Transverse colon (tissue), 4 donors: Measurements from ENCODE around the gene ZNF496. TPM values are rescaled to one million over a fixed set of nuclear protein-coding genes. Genes with fewer than 3 reads are reported as not detected.
A peak's percentile ranks its signal among the peaks of the same experiment; 100 is the strongest.

Experiments used
- DNase-seq: peaks from one replicate; pipeline ENCODE4 v3.0.0-alpha.2; 2019
- H3K27ac ChIP-seq, 4 donors: fragments of 200-600 bp; sonication (generic); 2 replicates each; pipeline ENCODE4 v1.5.1; 2016 to 2018; ENCODE audit warnings: inconsistent platforms in 4 of 4
- H3K27me3 ChIP-seq: fragments of 200-600 bp; sonication (generic); 2 replicates; pipeline ENCODE4 v1.5.1; 2017; ENCODE audit warnings: inconsistent platforms
- H3K36me3 ChIP-seq, 4 donors: fragments of 200-600 bp; sonication (generic); 2 replicates each; pipeline ENCODE4 v1.5.1; 2017 to 2019; ENCODE audit warnings: inconsistent platforms in 4 of 4
- H3K4me1 ChIP-seq, 4 donors: fragments of 200-600 bp; sonication (generic); 2 replicates each; pipeline ENCODE4 v1.5.1; 2017 to 2020; ENCODE audit warnings: inconsistent platforms in 4 of 4
- H3K4me3 ChIP-seq, 4 donors: fragments of 200-600 bp; sonication (generic); 1 replicate in 1 of 4; 2 replicates in 3 of 4; pipeline versions ENCODE4 v1.5.1 to v1.6.1; 2017 to 2019; ENCODE audit warnings: inconsistent platforms in 4 of 4
- H3K9me3 ChIP-seq, 2 donors: fragments of 200-600 bp; sonication (generic); 2 replicates each; pipeline ENCODE4 v1.5.1; 2017 to 2019; ENCODE audit warnings: inconsistent platforms in 2 of 2
- CTCF ChIP-seq, 5 experiments: fragments of 200-600 bp in 3 of 5; fragments of 450-650 bp in 2 of 5; sonication (generic) in 3 of 5; IDR thresholded peaks; 1 replicate in 2 of 5; 2 replicates in 3 of 5; pipeline ENCODE4 v1.5.1; 2016 to 2017; ENCODE audit warnings: antibody characterized with exemption in 5 of 5, inconsistent platforms in 3 of 5, mild to moderate bottlenecking in 2 of 5, moderate library complexity in 1 of 5
- EP300 ChIP-seq: sonication (generic); formaldehyde crosslinking; IDR thresholded peaks from one replicate; pipeline ENCODE4 v1.6.1; 2017; ENCODE audit warnings: antibody characterized with exemption, low read depth
- POLR2A ChIP-seq: fragments of 450-650 bp; IDR thresholded peaks from one replicate; pipeline ENCODE4 v1.6.1; 2016; ENCODE audit warnings: antibody characterized with exemption, mild to moderate bottlenecking, moderate library complexity
- POLR2AphosphoS5 ChIP-seq, 3 donors: sonication (generic); formaldehyde crosslinking; IDR thresholded peaks; one replicate each; pipeline ENCODE4 v1.6.1; 2016; ENCODE audit warnings: antibody characterized with exemption in 3 of 3
- WGBS, 2 donors: methylation state at CpG; one replicate each; pipeline ENCODE4 v1.1.5; 2018; ENCODE audit warnings: low coverage in 1 of 2; 5-methylcytosine and 5-hydroxymethylcytosine counted together
- in situ Hi-C, 4 donors: fragments of 200-750 bp; cut with MboI; loops; one replicate each; pipeline versions ENCODE4 v1.15.0 to v1.15.1; 2017; ENCODE audit warnings: low sequenced_read_pairs in 3 of 4, low pct_ligation_motif_present in 1 of 4, low pct_unique_long_range_greater_than_20kb in 1 of 4
- intact Hi-C: fragments of 100-400 bp; cut with DNase I; formaldehyde crosslinking; loops from one replicate; pipeline ENCODE4 v1.15.1; 2023; ENCODE audit warnings: low total_unique reads
- total RNA-seq, 4 donors: library from RNA; depleted of rRNA; stranded (reverse); fragments of >200 nt; gene quantifications; one replicate each; pipeline ENCODE4 v1.1.0, GENCODE V29; 2016

ZNF496 gene
- total RNA-seq, 4 donors from 2014 or later: 12.4 to 35.8 (median 28.7) TPM

- peak overlapping the region; percentile 93 to 98 (median 96) for H3K27ac ChIP-seq
- WGBS, 2 donors: 2% methylated on average over 33 of the region's 36 CpGs; no CpG with 5 or more reads in 1 of the 2 donors
- H3K9me3 ChIP-seq: no peaks in the 10 kb centered on the region
- intact Hi-C loops (no loop called here), in situ Hi-C loops (no loop called here)
- H3K4me3 ChIP-seq: peak overlapping the region; percentile 88 to 99 (median 96)
- peaks cover 8 to 25% (median 19%) of the 10 kb centered on the region in 4 donors for H3K4me1 ChIP-seq
- TF ChIP-seq EP300 (no peak), POLR2AphosphoS5 (IDR thresholded peaks at IDR 0.05) (peak; percentile 77 to 84 (median 79)), CTCF (IDR thresholded peaks at IDR 0.05) (no peak), POLR2A (peak; percentile 82)
- DNase-seq: peak; percentile 87
- no peaks in the 10 kb centered on the region for H3K27me3 ChIP-seq
- H3K36me3 ChIP-seq: no peaks in the 10 kb centered on the region
Measured at GRCh38 chr1:247331172-247331524, 519 bp downstream of the ZNF496 start.

- H3K27ac ChIP-seq: peak overlapping the region; percentile 93 to 98 (median 96)
- peaks cover 8 to 25% (median 19%) of the 10 kb centered on the region in 4 donors for H3K4me1 ChIP-seq
- H3K27me3 ChIP-seq: no peaks in the 10 kb centered on the region
- H3K4me3 ChIP-seq: peak overlapping the region; percentile 88 to 99 (median 96)
- in situ Hi-C loops (no loop called here), intact Hi-C loops (no loop called here)
- no peak for TF ChIP-seq POLR2A
- TF ChIP-seq EP300: no peak
- DNase-seq: no peak
- 0 to 17% methylated on average over 4 to 23 of the region's 37 CpGs for WGBS, 2 donors
- no peaks in the 10 kb centered on the region for H3K36me3 ChIP-seq
- no peaks in the 10 kb centered on the region for H3K9me3 ChIP-seq
Measured at GRCh38 chr1:247330548-247331171, 1.0 kb downstream of the ZNF496 start.

GRCh38 chr1:247329097-247329617 lies 2.5 kb downstream of the ZNF496 start:
- Histone ChIP-seq H3K36me3 (no peaks in the 10 kb centered on the region), H3K27ac (no peak overlapping the region), H3K27me3 (no peaks in the 10 kb centered on the region), H3K4me3 (no peak overlapping the region), H3K4me1 (peaks cover 8 to 25% (median 19%) of the 10 kb centered on the region in 4 donors), H3K9me3 (no peaks in the 10 kb centered on the region)
- in situ Hi-C loops (no loop called here), intact Hi-C loops (no loop called here)
- 98% methylated on average over 24 of the region's 24 CpGs; no CpG with 5 or more reads in 1 of the 2 donors for WGBS, 2 donors
- TF ChIP-seq CTCF (IDR thresholded peaks at IDR 0.05) (no peak), POLR2AphosphoS5 (IDR thresholded peaks at IDR 0.05) (no peak), POLR2A (no peak), EP300 (no peak)
- no peak for DNase-seq

GRCh38 chr1:247328311-247328710 lies 3.4 kb downstream of the ZNF496 start:
- Histone ChIP-seq H3K4me3 (no peak overlapping the region), H3K27me3 (no peaks in the 10 kb centered on the region), H3K36me3 (peaks cover 0 to under 1% (median 0%) of the 10 kb centered on the region in 4 donors), H3K4me1 (peaks cover 8 to 25% (median 19%) of the 10 kb centered on the region in 4 donors), H3K9me3 (no peaks in the 10 kb centered on the region), H3K27ac (no peak overlapping the region)
- intact Hi-C loops (no loop called here), in situ Hi-C loops (no loop called here)
- DNase-seq: no peak
- TF ChIP-seq POLR2AphosphoS5 (IDR thresholded peaks at IDR 0.05) (no peak), POLR2A (no peak), EP300 (no peak), CTCF (IDR thresholded peaks at IDR 0.05) (no peak)
- WGBS, 2 donors: 97% methylated on average over 5 of the region's 5 CpGs; no CpG with 5 or more reads in 1 of the 2 donors
